GM23248 (cell line): ENCODE data around the gene TTC21B. TPM values are rescaled to one million over a fixed set of nuclear protein-coding genes. Genes with fewer than 3 reads are reported as not detected.

Experiments used
- DNase-seq: peaks from one replicate; pipeline ENCODE4 v3.0.0-alpha.2; 2015
- H2AFZ ChIP-seq: fragments of 200-600 bp; sonication (generic); 2 replicates; pipeline ENCODE4 v1.6.1; 2016; ENCODE audit warnings: antibody characterized with exemption
- H3F3A ChIP-seq: fragments of 200-600 bp; sonication (generic); 2 replicates; pipeline ENCODE4 v1.6.1; 2016; ENCODE audit warnings: mild to moderate bottlenecking, antibody characterized with exemption, mixed run types; ENCODE audit not compliant: insufficient read depth
- H3K27ac ChIP-seq: fragments of 200-600 bp; sonication (generic); 2 replicates; pipeline ENCODE4 v1.5.1; 2016; ENCODE audit warnings: mild to moderate bottlenecking
- H3K27me3 ChIP-seq: fragments of 200-600 bp; sonication (generic); replicated peaks from 2 replicates; pipeline ENCODE4 v1.6.1; 2016; ENCODE audit warnings: mild to moderate bottlenecking; ENCODE audit not compliant: insufficient read depth
- H3K36me3 ChIP-seq: fragments of 200-600 bp; sonication (generic); 2 replicates; pipeline ENCODE4 v1.6.1; 2016; ENCODE audit warnings: low read depth, mild to moderate bottlenecking
- H3K4me1 ChIP-seq: fragments of 200-600 bp; sonication (generic); 2 replicates; pipeline ENCODE4 v1.6.1; 2016; ENCODE audit warnings: mild to moderate bottlenecking; ENCODE audit not compliant: insufficient read depth
- H3K4me2 ChIP-seq: fragments of 200-600 bp; sonication (generic); one replicate; pipeline ENCODE4 v1.6.1; 2016; ENCODE audit warnings: mild to moderate bottlenecking; ENCODE audit not compliant: unreplicated experiment
- H3K4me3 ChIP-seq: fragments of 200-600 bp; sonication (generic); 2 replicates; pipeline ENCODE4 v1.5.1; 2016; ENCODE audit warnings: mild to moderate bottlenecking
- H3K79me2 ChIP-seq: fragments of 200-600 bp; sonication (generic); 2 replicates; pipeline ENCODE4 v1.6.1; 2016; ENCODE audit warnings: mild to moderate bottlenecking; ENCODE audit not compliant: insufficient read depth
- H3K9ac ChIP-seq: fragments of 200-600 bp; sonication (generic); 2 replicates; pipeline ENCODE4 v1.6.1; 2016; ENCODE audit warnings: mild to moderate bottlenecking
- H3K9me2 ChIP-seq: fragments of 200-600 bp; sonication (generic); 2 replicates; pipeline ENCODE4 v1.6.1; 2016; ENCODE audit warnings: mixed run types, mild to moderate bottlenecking, moderate library complexity; ENCODE audit not compliant: insufficient read depth
- H3K9me3 ChIP-seq: fragments of 200-600 bp; sonication (generic); one replicate; pipeline ENCODE4 v1.6.1; 2017; ENCODE audit warnings: low read depth
- H4K20me1 ChIP-seq: fragments of 200-600 bp; sonication (generic); 2 replicates; pipeline ENCODE4 v1.6.0; 2016; ENCODE audit not compliant: insufficient read depth
- EZH2 ChIP-seq: fragments of 200-600 bp; sonication (generic); IDR thresholded peaks from 2 replicates; pipeline ENCODE4 v1.6.1; 2018; ENCODE audit warnings: antibody characterized with exemption, mild to moderate bottlenecking; ENCODE audit not compliant: insufficient read depth, poor library complexity, severe bottlenecking
- EZH2phosphoT487 ChIP-seq: fragments of 200-600 bp; sonication (generic); IDR thresholded peaks from 2 replicates; pipeline ENCODE4 v1.6.1; 2018; ENCODE audit warnings: antibody characterized with exemption, moderate library complexity, mild to moderate bottlenecking, low read depth; ENCODE audit not compliant: insufficient read depth
- WGBS, 2 experiments: methylation state at CpG; one replicate each; pipeline ENCODE4 v1.1.6; 2015 to 2017; ENCODE audit warnings: low lambda C conversion rate in 2 of 2, low coverage in 1 of 2; ENCODE audit errors: missing lambda C conversion rate in 2 of 2; 5-methylcytosine and 5-hydroxymethylcytosine counted together
- in situ Hi-C: fragments of 300-500 bp; cut with MboI; formaldehyde crosslinking; loops from 2 replicates; pipeline ENCODE4 v1.15.0; 2020
- polyA plus RNA-seq: library from polyadenylated mRNA; unstranded; fragments of >200 nt; fragmentation: Nextera tagmentation; extraction: Ambion mirVana; gene quantifications from 2 replicates; pipeline ENCODE4 v1.2.1, GENCODE V29; 2016
- total RNA-seq: library from RNA; depleted of rRNA; stranded (reverse); fragments of >200 nt; shearing (Covaris generic); gene quantifications from 2 replicates; pipeline ENCODE4 v1.2.3, GENCODE V29; 2014

Gene TTC21B
- total and polyA plus RNA-seq, 2 experiments from 2014 or later = 6.6 to 15.3 TPM

- Histone ChIP-seq H3K36me3 (peaks cover 52% of the 10 kb centered on the region), H3K9me3 (no peaks in the 10 kb centered on the region), H3K4me1 (no peaks in the 10 kb centered on the region), H3F3A (no peaks in the 10 kb centered on the region; the same call in 1 of the 2 replicates), H4K20me1 (no peaks in the 10 kb centered on the region), H3K9ac (no peak overlapping the region), H2AFZ (no peak overlapping the region), H3K9me2 (no peaks in the 10 kb centered on the region), H3K79me2 (0 out of 2 replicates have a peak, but pooled peaks cover 7% of the 10 kb centered on the region), H3K4me2 (no peak overlapping the region), H3K27me3 (no peaks in the 10 kb centered on the region), H3K4me3 (no peak overlapping the region), H3K27ac (no peak overlapping the region)
- in situ Hi-C loops = no loop called here
- WGBS, 2 experiments = 92 to 99% methylated on average over 1 of the region's 1 CpG
- no peak for DNase-seq
- TF ChIP-seq EZH2phosphoT487 (no peak), EZH2 (no peak)
Observed at GRCh38 chr2:165941827-165942226, 11.7 kb downstream of the TTC21B start.

GRCh38 chr2:165938237-165938636 is 15.3 kb downstream of the TTC21B start:
- H3F3A ChIP-seq = no peaks in the 10 kb centered on the region; the same call in 1 of the 2 replicates
- in situ Hi-C loops = no loop called here
- DNase-seq = no peak
- H3K9me3 ChIP-seq = no peaks in the 10 kb centered on the region
- 94 to 100% methylated on average over 1 of the region's 1 CpG for WGBS, 2 experiments
- peaks cover 48% of the 10 kb centered on the region for H3K36me3 ChIP-seq
- no peaks in the 10 kb centered on the region for H3K27me3 ChIP-seq
- H3K79me2 ChIP-seq = 0 out of 2 replicates have a peak, but pooled peaks cover 7% of the 10 kb centered on the region
- H4K20me1 ChIP-seq = no peaks in the 10 kb centered on the region
- TF ChIP-seq EZH2phosphoT487 = no peak
- TF ChIP-seq EZH2 = no peak
- no peaks in the 10 kb centered on the region for H3K4me1 ChIP-seq
- no peak overlapping the region for H3K27ac ChIP-seq
- H3K9ac ChIP-seq = no peak overlapping the region
- H3K9me2 ChIP-seq = no peaks in the 10 kb centered on the region
- no peak overlapping the region for H3K4me3 ChIP-seq
- no peak overlapping the region for H2AFZ ChIP-seq
- H3K4me2 ChIP-seq = no peak overlapping the region

GRCh38 chr2:165933211-165933910 is 20.2 kb downstream of the TTC21B start:
- H3K9me2 ChIP-seq = no peaks in the 10 kb centered on the region
- H3K4me2 ChIP-seq = no peak overlapping the region
- WGBS, 2 experiments = 96 to 97% methylated on average over 4 of the region's 4 CpGs
- H3K9me3 ChIP-seq = no peaks in the 10 kb centered on the region
- in situ Hi-C loops = no loop called here
- H3K4me1 ChIP-seq = no peaks in the 10 kb centered on the region
- no peak for TF ChIP-seq EZH2phosphoT487
- no peak for TF ChIP-seq EZH2
- no peak overlapping the region for H3K27ac ChIP-seq
- DNase-seq = no peak
- H3K79me2 ChIP-seq = 0 out of 2 replicates have a peak, but pooled peaks cover 5% of the 10 kb centered on the region
- H4K20me1 ChIP-seq = no peaks in the 10 kb centered on the region
- no peak overlapping the region for H3K9ac ChIP-seq
- no peak overlapping the region for H3K4me3 ChIP-seq
- no peaks in the 10 kb centered on the region for H3K27me3 ChIP-seq
- H2AFZ ChIP-seq = no peak overlapping the region
- peaks cover 50% of the 10 kb centered on the region for H3K36me3 ChIP-seq
- H3F3A ChIP-seq = no peaks in the 10 kb centered on the region; the same call in 1 of the 2 replicates

- Histone ChIP-seq H3K36me3 (peaks cover 49% of the 10 kb centered on the region), H4K20me1 (no peaks in the 10 kb centered on the region), H3K9me3 (no peaks in the 10 kb centered on the region), H3K4me2 (no peak overlapping the region), H3K9me2 (no peaks in the 10 kb centered on the region), H3K4me3 (no peak overlapping the region), H3K27me3 (no peaks in the 10 kb centered on the region), H3F3A (no peaks in the 10 kb centered on the region), H2AFZ (no peak overlapping the region), H3K4me1 (no peaks in the 10 kb centered on the region), H3K9ac (no peak overlapping the region), H3K79me2 (no peaks in the 10 kb centered on the region), H3K27ac (no peak overlapping the region)
- in situ Hi-C loops = no loop called here
- TF ChIP-seq EZH2 (no peak), EZH2phosphoT487 (no peak)
- 94 to 100% methylated on average over 1 of the region's 1 CpG for WGBS, 2 experiments
- no peak for DNase-seq
Observed at GRCh38 chr2:165927774-165928173, 25.8 kb downstream of the TTC21B start.
